Measurements from ENCODE around the gene ODAD2. TPM values are rescaled to one million over a fixed set of nuclear protein-coding genes. Genes with fewer than 3 reads are reported as not detected.

Gene ODAD2
- total RNA-seq, 1 experiment from 2014 or later, result not detected

DNA sequence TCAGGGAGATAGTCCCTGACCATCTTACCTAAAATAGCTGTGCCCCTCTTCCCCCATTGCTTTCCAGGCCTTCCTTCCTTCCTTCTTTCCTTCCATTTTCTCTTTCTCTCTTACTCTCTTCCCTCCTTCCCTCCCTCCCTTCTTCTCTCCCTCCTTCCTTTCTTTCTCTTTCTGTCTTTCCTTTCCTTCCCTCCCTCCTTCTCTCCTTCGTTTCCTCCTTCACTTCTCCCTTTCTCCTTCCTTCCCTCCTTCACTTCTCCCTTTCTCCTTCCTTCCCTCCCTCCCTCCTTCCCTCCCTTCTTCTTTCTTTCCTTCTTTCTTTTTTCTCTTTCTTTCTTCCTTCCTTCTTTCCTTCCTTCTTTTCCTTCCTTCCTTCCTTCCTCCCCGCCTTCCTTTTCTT, 228.7 kb downstream of the ODAD2 start:
- H3K27me3 ChIP-seq (ENCODE audit: control insufficient read depth, insufficient read depth, low read length), result no peaks in the 10 kb centered on the region
- in situ Hi-C loops (cut with HindIII; ENCODE audit: low pct_unique_long_range_greater_than_20kb, low sequenced_read_pairs), result no loop called here
- CTCF ChIA-PET, result no interaction called here
- ATAC-seq (no peak), DNase-seq (ENCODE audit: low read depth, low spot score) (no peak)
- TF ChIP-seq, protein P1, sequence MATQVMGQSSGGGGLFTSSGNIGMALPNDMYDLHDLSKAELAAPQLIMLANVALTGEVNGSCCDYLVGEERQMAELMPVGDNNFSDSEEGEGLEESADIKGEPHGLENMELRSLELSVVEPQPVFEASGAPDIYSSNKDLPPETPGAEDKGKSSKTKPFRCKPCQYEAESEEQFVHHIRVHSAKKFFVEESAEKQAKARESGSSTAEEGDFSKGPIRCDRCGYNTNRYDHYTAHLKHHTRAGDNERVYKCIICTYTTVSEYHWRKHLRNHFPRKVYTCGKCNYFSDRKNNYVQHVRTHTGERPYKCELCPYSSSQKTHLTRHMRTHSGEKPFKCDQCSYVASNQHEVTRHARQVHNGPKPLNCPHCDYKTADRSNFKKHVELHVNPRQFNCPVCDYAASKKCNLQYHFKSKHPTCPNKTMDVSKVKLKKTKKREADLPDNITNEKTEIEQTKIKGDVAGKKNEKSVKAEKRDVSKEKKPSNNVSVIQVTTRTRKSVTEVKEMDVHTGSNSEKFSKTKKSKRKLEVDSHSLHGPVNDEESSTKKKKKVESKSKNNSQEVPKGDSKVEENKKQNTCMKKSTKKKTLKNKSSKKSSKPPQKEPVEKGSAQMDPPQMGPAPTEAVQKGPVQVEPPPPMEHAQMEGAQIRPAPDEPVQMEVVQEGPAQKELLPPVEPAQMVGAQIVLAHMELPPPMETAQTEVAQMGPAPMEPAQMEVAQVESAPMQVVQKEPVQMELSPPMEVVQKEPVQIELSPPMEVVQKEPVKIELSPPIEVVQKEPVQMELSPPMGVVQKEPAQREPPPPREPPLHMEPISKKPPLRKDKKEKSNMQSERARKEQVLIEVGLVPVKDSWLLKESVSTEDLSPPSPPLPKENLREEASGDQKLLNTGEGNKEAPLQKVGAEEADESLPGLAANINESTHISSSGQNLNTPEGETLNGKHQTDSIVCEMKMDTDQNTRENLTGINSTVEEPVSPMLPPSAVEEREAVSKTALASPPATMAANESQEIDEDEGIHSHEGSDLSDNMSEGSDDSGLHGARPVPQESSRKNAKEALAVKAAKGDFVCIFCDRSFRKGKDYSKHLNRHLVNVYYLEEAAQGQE (IDR thresholded peaks at IDR 0.05; ENCODE audit: insufficient read depth in 1 of 2, low read depth in 2 of 2, low read length in 1 of 2), result no peak
- TF ChIP-seq TCF7L2 (IDR thresholded peaks at IDR 0.05; ENCODE audit: low read depth, low read length) (no peak), POLR2AphosphoS5 (IDR thresholded peaks at IDR 0.05; ENCODE audit: low read depth, low read length) (no peak), SIN3A (IDR thresholded peaks at IDR 0.05; ENCODE audit: borderline replicate concordance, insufficient read depth, low read depth, low read length) (no peak)
- TF ChIP-seq, protein P2, sequence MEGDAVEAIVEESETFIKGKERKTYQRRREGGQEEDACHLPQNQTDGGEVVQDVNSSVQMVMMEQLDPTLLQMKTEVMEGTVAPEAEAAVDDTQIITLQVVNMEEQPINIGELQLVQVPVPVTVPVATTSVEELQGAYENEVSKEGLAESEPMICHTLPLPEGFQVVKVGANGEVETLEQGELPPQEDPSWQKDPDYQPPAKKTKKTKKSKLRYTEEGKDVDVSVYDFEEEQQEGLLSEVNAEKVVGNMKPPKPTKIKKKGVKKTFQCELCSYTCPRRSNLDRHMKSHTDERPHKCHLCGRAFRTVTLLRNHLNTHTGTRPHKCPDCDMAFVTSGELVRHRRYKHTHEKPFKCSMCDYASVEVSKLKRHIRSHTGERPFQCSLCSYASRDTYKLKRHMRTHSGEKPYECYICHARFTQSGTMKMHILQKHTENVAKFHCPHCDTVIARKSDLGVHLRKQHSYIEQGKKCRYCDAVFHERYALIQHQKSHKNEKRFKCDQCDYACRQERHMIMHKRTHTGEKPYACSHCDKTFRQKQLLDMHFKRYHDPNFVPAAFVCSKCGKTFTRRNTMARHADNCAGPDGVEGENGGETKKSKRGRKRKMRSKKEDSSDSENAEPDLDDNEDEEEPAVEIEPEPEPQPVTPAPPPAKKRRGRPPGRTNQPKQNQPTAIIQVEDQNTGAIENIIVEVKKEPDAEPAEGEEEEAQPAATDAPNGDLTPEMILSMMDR (IDR thresholded peaks at IDR 0.05), result no peak
- no peak overlapping the region for H3K27ac ChIP-seq (ENCODE audit: low read length)
- POLR2A ChIA-PET, result no interaction called here
- no peaks in the 10 kb centered on the region for H3K9me3 ChIP-seq (ENCODE audit: control insufficient read depth, insufficient read depth, low read depth, low read length)
- H3K36me3 ChIP-seq (ENCODE audit: control insufficient read depth, insufficient read depth, low read length), result no peaks in the 10 kb centered on the region
- H3K4me1 ChIP-seq (ENCODE audit: control insufficient read depth, insufficient read depth, low read length), result no peaks in the 10 kb centered on the region
- no TSS peak for BruUV-seq (replicated peaks)
- H3K4me3 ChIP-seq (ENCODE audit: low read depth in 2 of 2, low read length in 2 of 2), result no peak overlapping the region
- intact Hi-C loops (cut with micrococcal nuclease; ENCODE audit: unreplicated experiment), result no loop called here
